Heart right ventricle (tissue), 16 donors: ENCODE data around the gene ZCCHC14. TPM values are rescaled to one million over a fixed set of nuclear protein-coding genes. Genes with fewer than 3 reads are reported as not detected.

Experiments used
- ATAC-seq, 8 donors: fragments of 200-7000 bp; cut with Tn5 transposase; one replicate each; pipeline ENCODE4 v1.9.1; 2020; ENCODE audit warnings: mild to moderate bottlenecking in 8 of 8, moderate library complexity in 8 of 8, moderate number of reproducible peaks in 1 of 8
- DNase-seq, 2 donors: peaks; one replicate each; pipeline ENCODE4 v3.0.0-alpha.2; 2020
- H3K27ac ChIP-seq, 10 donors: fragments of 200-600 bp; sonication (generic) in 2 of 10; one replicate each; pipeline versions ENCODE4 v1.5.0 to v1.8.0; 2020 to 2022; ENCODE audit warnings: mild to moderate bottlenecking in 3 of 10
- H3K27me3 ChIP-seq, 7 donors: fragments of 200-600 bp; one replicate each; pipeline ENCODE4 v1.8.0; 2021 to 2022; ENCODE audit warnings: mild to moderate bottlenecking in 2 of 7
- H3K36me3 ChIP-seq, 9 donors: fragments of 200-600 bp; sonication (generic) in 1 of 9; one replicate each; pipeline versions ENCODE4 v1.5.0 to v1.8.0; 2020 to 2022; ENCODE audit warnings: mild to moderate bottlenecking in 2 of 9
- H3K4me1 ChIP-seq, 9 donors: fragments of 200-600 bp; sonication (generic) in 1 of 9; one replicate each; pipeline versions ENCODE4 v1.5.0 to v1.8.0; 2020 to 2022; ENCODE audit warnings: mild to moderate bottlenecking in 4 of 9
- H3K4me3 ChIP-seq, 10 donors: fragments of 200-600 bp; sonication (generic) in 2 of 10; one replicate each; pipeline versions ENCODE4 v1.5.0 to v1.8.0; 2020 to 2022; ENCODE audit warnings: mild to moderate bottlenecking in 7 of 10, moderate library complexity in 2 of 10
- H3K9me3 ChIP-seq, 11 donors: fragments of 200-600 bp in 10 of 11; sonication (generic) in 2 of 11; one replicate each; pipeline versions ENCODE4 v1.5.0 to v1.8.0; 2013 to 2022; ENCODE audit warnings: mild to moderate bottlenecking in 2 of 11, control low read depth in 1 of 11, moderate library complexity in 1 of 11
- WGBS, 2 donors: extraction: QIAGEN DNeasy Blood & Tissue Kit; methylation state at CpG; one replicate each; pipeline ENCODE4 v1.1.7; 2013; ENCODE audit warnings: inconsistent platforms in 1 of 2; 5-methylcytosine and 5-hydroxymethylcytosine counted together
- intact Hi-C, 10 donors: fragments of 100-400 bp; cut with DNase I; formaldehyde crosslinking; loops; one replicate each; pipeline versions ENCODE4 v1.11.1 to v1.14.2; 2022
- polyA plus RNA-seq, 2 donors: library from polyadenylated mRNA; stranded (reverse); fragments of 200-250 nt; gene quantifications; one replicate each; pipeline ENCODE4 v1.2.3, GENCODE V29; 2013
- total RNA-seq, 10 donors: library from RNA; stranded (reverse); fragmentation: NEBNext Ultra II Directional in 3 of 10; extraction: Animal tissue kit (Norgen Biotek cat#: 25700) in 3 of 10; gene quantifications; one replicate each; pipeline versions ENCODE4 v1.2.1 to v1.2.4, GENCODE V29; 2021 to 2023
- TF ChIP-seq, protein P1 (sequence below), 9 donors: fragments of 200-600 bp; sonication (generic) in 2 of 9; IDR thresholded peaks; one replicate each; pipeline versions ENCODE4 v1.5.0 to v1.8.0; 2021 to 2022; ENCODE audit warnings: antibody characterized with exemption in 9 of 9, mild to moderate bottlenecking in 5 of 9, moderate library complexity in 1 of 9
- donor health status: Arrhythmogenic right ventricular cardiomyopathy.
- donor health status: ischemic (EF 13 %, LVEDD 7.1; RV severe dilation, severe dysfunction).
- donor health status: healthy with polysubstance abuse.
- donor health status: DM: no; HTN: yes; CAD: no.
- donor health status: DM: no; HTN: no; CAD: no.
- donor health status: ischemic (EF 25% LVEDD 6.9; RV normal size, moderate dysfunction).
- donor health status: ischemic (EF 25% LVEDD 5.7; RV mildly dilated, moderate dysfunction).
- donor health status: healthy.
- donor health status: DM: yes; HTN: yes; CAD: no.
- donor health status: Ischemic cardiomyopathy.
- donor health status: ischemic (EF 35%, LVEDD 5.7; RV mildly dilated, moderate dysfunction).
- donor health status: nonischemic (EF 11% LVEDD 7.7; RV severe dilation, severe dysfunction).
- donor health status: DM: yes; HTN: yes; CAD: no.
- donor health status: PGD.
- donor health status: ischemic (EF 29% LVEDD 5.4; RV normal size, mild dysfunction).
- donor health status: nonischemic (EF 23%, LVEDD 6.1; RV moderate dilation, normal function).

Gene ZCCHC14
- total and polyA plus RNA-seq, 12 donors: 4.5 to 19.3 (median 15.7) TPM

DNA sequence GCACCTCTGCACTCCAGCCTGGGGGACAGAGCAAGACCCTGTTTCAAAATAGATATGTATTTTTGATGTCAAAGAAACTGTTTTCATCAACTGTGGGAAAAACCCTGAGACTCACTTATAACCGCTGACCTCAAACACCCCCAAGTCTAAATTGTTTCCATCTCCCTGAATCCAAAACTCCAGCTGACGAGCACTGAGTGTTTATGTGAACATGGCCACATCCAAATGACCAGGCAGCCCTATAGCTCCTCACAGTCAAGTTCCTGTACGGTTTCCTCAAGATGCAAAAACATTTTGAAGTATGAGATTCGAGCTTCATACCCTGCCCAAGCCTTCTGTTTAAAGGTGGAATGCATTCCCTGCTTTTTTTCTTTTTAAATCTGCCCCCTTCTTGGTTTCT lies 45.3 kb upstream of the ZCCHC14 start:
- Histone ChIP-seq H3K4me1 (peaks cover 0 to 26% (median 10%) of the 10 kb centered on the region in 9 donors), H3K27ac (no peak overlapping the region), H3K36me3 (no peaks in the 10 kb centered on the region), H3K9me3 (peaks cover 0 to 7% (median 5%) of the 10 kb centered on the region in 11 donors), H3K27me3 (peaks cover 0 to 30% (median 17%) of the 10 kb centered on the region in 7 donors), H3K4me3 (no peak overlapping the region)
- ATAC-seq: no peak
- 71 to 77% methylated on average over 4 of the region's 4 CpGs for WGBS, 2 donors
- DNase-seq: no peak
- TF ChIP-seq, protein P1, sequence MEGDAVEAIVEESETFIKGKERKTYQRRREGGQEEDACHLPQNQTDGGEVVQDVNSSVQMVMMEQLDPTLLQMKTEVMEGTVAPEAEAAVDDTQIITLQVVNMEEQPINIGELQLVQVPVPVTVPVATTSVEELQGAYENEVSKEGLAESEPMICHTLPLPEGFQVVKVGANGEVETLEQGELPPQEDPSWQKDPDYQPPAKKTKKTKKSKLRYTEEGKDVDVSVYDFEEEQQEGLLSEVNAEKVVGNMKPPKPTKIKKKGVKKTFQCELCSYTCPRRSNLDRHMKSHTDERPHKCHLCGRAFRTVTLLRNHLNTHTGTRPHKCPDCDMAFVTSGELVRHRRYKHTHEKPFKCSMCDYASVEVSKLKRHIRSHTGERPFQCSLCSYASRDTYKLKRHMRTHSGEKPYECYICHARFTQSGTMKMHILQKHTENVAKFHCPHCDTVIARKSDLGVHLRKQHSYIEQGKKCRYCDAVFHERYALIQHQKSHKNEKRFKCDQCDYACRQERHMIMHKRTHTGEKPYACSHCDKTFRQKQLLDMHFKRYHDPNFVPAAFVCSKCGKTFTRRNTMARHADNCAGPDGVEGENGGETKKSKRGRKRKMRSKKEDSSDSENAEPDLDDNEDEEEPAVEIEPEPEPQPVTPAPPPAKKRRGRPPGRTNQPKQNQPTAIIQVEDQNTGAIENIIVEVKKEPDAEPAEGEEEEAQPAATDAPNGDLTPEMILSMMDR (IDR thresholded peaks at IDR 0.05): no peak
- intact Hi-C loops: no loop called here

DNA sequence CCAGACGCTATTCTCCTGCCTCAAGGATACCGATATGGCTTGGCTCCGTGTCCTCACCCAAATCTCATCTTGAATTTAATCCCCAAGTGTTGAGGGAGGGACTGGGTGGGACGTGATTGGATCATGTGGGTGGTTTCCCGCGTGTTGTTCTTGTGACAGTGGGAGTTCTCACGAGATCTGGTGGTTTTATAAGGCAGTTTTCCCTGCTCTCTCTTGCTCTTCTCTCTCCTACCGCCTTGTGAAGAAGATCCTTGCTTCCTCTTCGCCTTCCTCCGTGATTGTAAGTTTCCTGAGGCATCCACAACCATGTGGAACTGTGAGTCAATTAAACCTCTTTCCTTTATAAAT lies 43.9 kb upstream of the ZCCHC14 start:
- peaks cover 0 to 27% (median 17%) of the 10 kb centered on the region in 7 donors for H3K27me3 ChIP-seq
- intact Hi-C loops: no loop called here

DNA sequence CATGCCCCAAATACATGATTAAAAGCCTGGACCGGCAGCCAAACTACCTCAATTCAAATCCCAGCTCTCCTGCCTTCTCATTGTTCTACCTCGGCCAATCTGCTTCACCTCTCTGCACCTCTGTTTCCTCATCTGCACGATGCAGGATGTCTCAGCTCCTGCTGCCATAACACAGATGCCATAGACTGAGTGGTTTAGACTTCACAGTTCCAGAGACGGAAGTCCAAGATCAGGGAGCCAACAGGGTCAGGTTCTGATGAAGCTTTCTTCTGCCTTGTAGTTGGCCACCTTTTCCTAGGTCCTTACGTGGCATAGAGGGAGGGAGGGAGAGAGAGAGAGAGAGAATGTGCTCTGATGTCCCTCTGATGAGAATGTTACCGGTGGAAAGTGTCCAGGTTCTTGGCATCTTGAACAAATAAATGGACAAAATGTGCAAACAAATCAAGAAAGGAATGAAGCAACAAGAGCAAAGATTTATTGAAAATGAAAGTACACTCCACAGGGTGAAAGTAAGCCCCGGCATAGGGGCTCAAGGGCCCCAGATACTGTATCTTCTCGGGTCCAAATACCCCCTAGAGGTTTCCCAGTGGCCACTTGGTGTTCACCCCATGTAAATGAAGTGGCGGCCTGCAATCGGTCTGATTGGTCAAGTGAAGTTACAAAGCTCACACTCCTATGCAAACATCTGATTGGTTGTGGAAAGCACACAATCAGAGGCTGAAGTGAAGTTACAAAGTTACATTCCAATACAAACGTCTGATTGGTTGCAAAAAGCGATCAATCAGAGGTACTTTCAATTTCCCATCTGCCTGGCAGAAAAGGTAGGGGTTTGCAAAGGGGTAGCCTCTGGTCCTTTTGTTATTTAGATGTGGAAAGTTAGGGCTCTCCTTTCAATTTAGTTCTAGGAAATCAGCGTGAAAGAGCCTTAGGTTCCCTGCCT lies 43.3 kb upstream of the ZCCHC14 start:
- no peak for ATAC-seq
- DNase-seq: no peak

More for the DNA sequence above, 43.9 kb upstream of the ZCCHC14 start:
- Histone ChIP-seq H3K36me3 (no peaks in the 10 kb centered on the region), H3K4me1 (peaks cover 0 to 20% (median 10%) of the 10 kb centered on the region in 9 donors), H3K9me3 (peaks cover 0 to 20% (median 10%) of the 10 kb centered on the region in 11 donors), H3K4me3 (no peak overlapping the region), H3K27ac (no peak overlapping the region)
- ATAC-seq (no peak), DNase-seq (no peak)
- TF ChIP-seq, protein P1 (IDR thresholded peaks at IDR 0.05): no peak
- WGBS, 2 donors: 76 to 80% methylated on average over 10 of the region's 10 CpGs

DNA sequence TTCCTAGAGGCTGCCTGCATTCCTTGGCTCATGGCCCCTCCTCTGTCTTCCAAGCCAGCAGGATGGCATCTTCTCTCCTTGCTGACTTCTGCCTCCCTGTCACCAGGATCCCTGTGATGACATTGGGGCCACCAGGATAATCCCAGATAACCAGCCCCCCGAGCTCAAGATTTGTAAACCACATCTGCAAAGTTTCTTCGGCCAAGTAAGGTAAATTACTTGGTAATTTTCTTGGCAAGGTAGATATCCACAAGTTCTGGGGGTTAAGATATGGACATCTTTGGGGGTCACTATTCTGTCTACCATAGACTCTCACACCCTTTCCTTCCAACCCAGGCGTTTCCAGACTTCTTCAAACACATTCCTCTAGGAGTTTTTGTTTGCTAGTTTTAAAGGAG lies 42.6 kb upstream of the ZCCHC14 start:
- TF ChIP-seq, protein P1 (IDR thresholded peaks at IDR 0.05): no peak
- Histone ChIP-seq H3K36me3 (no peaks in the 10 kb centered on the region), H3K4me1 (peaks cover 0 to 7% (median 0%) of the 10 kb centered on the region in 9 donors), H3K4me3 (no peak overlapping the region), H3K27me3 (peaks cover 0 to 14% (median 6%) of the 10 kb centered on the region in 7 donors), H3K9me3 (peaks cover 0 to 32% (median 10%) of the 10 kb centered on the region in 11 donors), H3K27ac (no peak overlapping the region)
- WGBS, 2 donors: 53 to 56% methylated on average over 3 of the region's 3 CpGs
- intact Hi-C loops: no loop called here
- no peak for DNase-seq
- ATAC-seq: no peak

More for the DNA sequence above, 43.3 kb upstream of the ZCCHC14 start:
- intact Hi-C loops: no loop called here
- Histone ChIP-seq H3K4me1 (peaks cover 0 to 14% (median 5%) of the 10 kb centered on the region in 9 donors), H3K27ac (no peak overlapping the region), H3K9me3 (peaks cover 0 to 25% (median 10%) of the 10 kb centered on the region in 11 donors), H3K36me3 (no peaks in the 10 kb centered on the region), H3K27me3 (peaks cover 0 to 20% (median 11%) of the 10 kb centered on the region in 7 donors), H3K4me3 (no peak overlapping the region)
- 75 to 82% methylated on average over 13 of the region's 13 CpGs for WGBS, 2 donors
- TF ChIP-seq, protein P1 (IDR thresholded peaks at IDR 0.05): no peak
